Measurements from ENCODE around the gene STAT5B.

DNA sequence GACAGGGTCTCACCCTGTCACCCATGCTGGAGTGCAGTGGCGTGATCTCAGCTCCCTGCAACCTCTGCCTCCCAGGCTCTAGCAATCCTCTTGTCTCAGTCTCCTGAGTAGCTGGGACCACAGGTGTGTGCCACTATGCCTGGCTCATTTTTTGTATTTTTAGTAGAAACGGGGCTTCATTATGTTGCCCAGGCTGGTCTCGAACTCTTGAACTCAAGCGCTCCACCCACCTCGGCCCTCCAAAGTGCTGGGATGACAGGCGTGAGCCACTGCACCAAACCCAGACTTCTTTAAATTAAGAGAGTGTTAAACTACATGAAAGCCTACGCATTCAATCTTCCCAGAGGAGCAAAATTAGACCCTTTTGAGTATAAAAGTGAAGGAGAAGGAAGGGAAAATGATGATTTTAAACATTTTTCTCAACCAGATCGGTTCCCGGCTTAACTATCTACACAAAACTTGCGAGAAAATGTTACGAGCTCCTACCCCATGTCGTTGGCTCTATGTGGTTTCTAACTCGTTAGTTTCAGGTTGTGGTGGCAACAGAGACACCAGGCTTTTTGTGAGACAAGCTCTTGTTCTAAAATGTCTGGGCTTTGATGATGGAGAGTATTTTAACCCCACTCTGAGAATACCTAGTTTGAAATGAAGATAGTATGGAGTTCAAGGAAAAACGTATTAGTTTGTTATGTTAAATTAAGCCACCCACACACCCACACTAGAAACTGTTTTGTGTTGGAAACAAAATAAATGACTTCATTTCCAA is 26.3 kb downstream of the STAT5B start:
- TF ChIP-seq CTCF (IDR thresholded peaks at IDR 0.05) (no peak), POLR2AphosphoS5 (IDR thresholded peaks at IDR 0.05) (no peak), POLR2A (IDR thresholded peaks at IDR 0.05) (no peak), EP300 (IDR thresholded peaks at IDR 0.05) (no peak)

All from suprapubic skin (tissue), 4 donors.